ENCODE results near the gene GRID2. TPM values are rescaled to one million over a fixed set of nuclear protein-coding genes. Genes with fewer than 3 reads are reported as not detected.

GRID2 gene
- total and polyA plus RNA-seq, 2 of the 4 experiments (the other 2 are of a cell fraction) = under 0.01 TPM; not detected in 1

DNA sequence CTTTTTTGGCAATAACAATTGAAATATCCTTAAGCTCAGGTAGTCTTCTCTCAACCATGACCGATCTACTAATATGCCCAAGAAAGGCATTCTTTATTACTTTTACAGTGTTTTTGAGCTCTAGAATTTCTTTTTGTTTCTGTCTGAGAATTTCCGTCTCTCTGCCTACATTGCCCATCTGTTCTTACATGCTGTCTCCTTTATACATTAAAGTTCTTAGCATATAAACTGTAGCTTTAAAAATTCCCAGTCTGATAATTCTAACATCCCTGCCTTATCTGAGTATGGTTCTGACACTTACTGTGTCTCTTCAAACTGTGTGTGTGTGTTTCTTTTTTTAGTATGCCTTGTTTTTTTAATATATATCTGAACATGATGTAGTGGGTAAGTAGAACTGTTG is 658.1 kb downstream of the GRID2 start:
- Histone ChIP-seq H3K27me3 (ENCODE audit: control insufficient read depth, insufficient read depth, low read length) (no peaks in the 10 kb centered on the region), H3K23ac (ENCODE audit: low read depth, low read length) (no peak overlapping the region), H3K14ac (replicated peaks; ENCODE audit: low read depth, low read length) (no peak overlapping the region), H3K9me3 (ENCODE audit: control insufficient read depth, insufficient read depth, low read length) (no peaks in the 10 kb centered on the region), H4K20me1 (ENCODE audit: insufficient read depth, low read length) (no peaks in the 10 kb centered on the region), H3K18ac (ENCODE audit: low read depth, low read length) (no peak overlapping the region), H3K4me3 (ENCODE audit: insufficient read depth, low read depth, low read length) (no peak overlapping the region), H3K36me3 (ENCODE audit: control insufficient read depth, insufficient read depth, low read length) (no peaks in the 10 kb centered on the region), H3K79me1 (ENCODE audit: low read depth in 1 of 2, low read length in 2 of 2) (no peaks in the 10 kb centered on the region), H3K4ac (ENCODE audit: low read depth, low read length) (no peak overlapping the region), H2BK5ac (ENCODE audit: low read depth, low read length, poor library complexity, severe bottlenecking) (no peak overlapping the region), H3K9me1 (ENCODE audit: insufficient read depth, low read length) (no peaks in the 10 kb centered on the region), H2AK5ac (ENCODE audit: low read depth, low read length) (no peak overlapping the region), H2BK15ac (ENCODE audit: low read depth, low read length) (no peak overlapping the region), H2BK20ac (ENCODE audit: low read depth, low read length) (no peak overlapping the region), H2AFZ (replicated peaks; ENCODE audit: low read length, poor library complexity) (no peak overlapping the region), H4K5ac (ENCODE audit: low read depth, low read length) (no peak overlapping the region), H4K91ac (ENCODE audit: insufficient read depth, low read depth, low read length) (no peak overlapping the region), H3K4me1 (ENCODE audit: control insufficient read depth, insufficient read depth, low read length) (no peaks in the 10 kb centered on the region), H2BK120ac (ENCODE audit: low read depth, low read length) (no peak overlapping the region), H3K9ac (ENCODE audit: low read depth, low read length) (no peak overlapping the region), H4K8ac (ENCODE audit: low read depth in 2 of 2, low read length in 2 of 2) (no peak overlapping the region), H3K4me2 (ENCODE audit: low read depth, low read length) (no peak overlapping the region), H3K56ac (ENCODE audit: extremely low read depth, insufficient read depth, low read length) (no peak overlapping the region), H3K27ac (ENCODE audit: insufficient read depth, low read length) (no peak overlapping the region), H2AK9ac (replicated peaks; ENCODE audit: low read depth, low read length, poor library complexity) (no peak overlapping the region)
- CTCF ChIA-PET = no interaction called here
- TF ChIP-seq CEBPB (IDR thresholded peaks at IDR 0.05; ENCODE audit: low read depth, low read length) (no peak), RAD21 (IDR thresholded peaks at IDR 0.05; ENCODE audit: low read length) (no peak), CHD1 (IDR thresholded peaks at IDR 0.05; ENCODE audit: low read depth, low read length) (no peak), RFX5 (IDR thresholded peaks at IDR 0.05; ENCODE audit: low read depth, low read length) (no peak), MAZ (IDR thresholded peaks at IDR 0.05; ENCODE audit: borderline replicate concordance, low read depth, low read length) (no peak)
- TF ChIP-seq, protein P1, sequence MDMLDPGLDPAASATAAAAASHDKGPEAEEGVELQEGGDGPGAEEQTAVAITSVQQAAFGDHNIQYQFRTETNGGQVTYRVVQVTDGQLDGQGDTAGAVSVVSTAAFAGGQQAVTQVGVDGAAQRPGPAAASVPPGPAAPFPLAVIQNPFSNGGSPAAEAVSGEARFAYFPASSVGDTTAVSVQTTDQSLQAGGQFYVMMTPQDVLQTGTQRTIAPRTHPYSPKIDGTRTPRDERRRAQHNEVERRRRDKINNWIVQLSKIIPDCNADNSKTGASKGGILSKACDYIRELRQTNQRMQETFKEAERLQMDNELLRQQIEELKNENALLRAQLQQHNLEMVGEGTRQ (IDR thresholded peaks at IDR 0.05; ENCODE audit: low read depth, low read length) = no peak
- no peak for DNase-seq
- WGBS, 2 experiments (ENCODE audit: extremely low coverage in 2 of 2, insufficient read length in 1 of 2) = no CpG with 5 or more reads among the region's 2 CpGs
- ATAC-seq (ENCODE audit: low read depth) = no peak
- POLR2A ChIA-PET (ENCODE audit: unreplicated experiment) = no interaction called here
- dilution Hi-C loops (cut with HindIII; ENCODE audit: low sequenced_read_pairs, unreplicated experiment) = no loop called here
- intact Hi-C loops (cut with micrococcal nuclease) = no loop called here
- no TSS peak for BruUV-seq (replicated peaks)
- in situ Hi-C loops (cut with MboI; ENCODE audit: low sequenced_read_pairs) = no loop called here
